ENCODE results near the gene LARP7.

The LARP7 gene

GRCh38 chr4:112636688-112637551, at the start of gene LARP7, which contains the start of gene ZGRF1:
LARP7 (plus strand) TSS chr4:112637143; CDS start chr4:112644670, 7,527 bp downstream.
ZGRF1 (minus strand) TSS chr4:112636909; CDS start chr4:112633176, 3,733 bp downstream.
- TF ChIP-seq CTCF (conservative IDR thresholded peaks at IDR 0.05; ENCODE audit: low read depth, low read length), result peak; percentile 90
- peak within 1 kb of the TSS; percentile 83 for H3K4me3 ChIP-seq (ENCODE audit: low read depth, low read length)
- peak; percentile 100 for DNase-seq (ENCODE audit: low read depth)

GRCh38 chr4:112589206-112589605, 47.7 kb upstream of the LARP7 start:
- DNase-seq (ENCODE audit: low read depth), result peak; percentile 70
- TF ChIP-seq CTCF (conservative IDR thresholded peaks at IDR 0.05; ENCODE audit: low read depth, low read length), result no peak

GRCh38 chr4:112591593-112591992, 45.4 kb upstream of the LARP7 start:
- DNase-seq (ENCODE audit: low read depth), result no peak
- TF ChIP-seq CTCF (conservative IDR thresholded peaks at IDR 0.05; ENCODE audit: low read depth, low read length), result no peak
- H3K4me3 ChIP-seq (ENCODE audit: low read depth, low read length), result no peak overlapping the region

More at GRCh38 chr4:112589206-112589605, 47.7 kb upstream of the LARP7 start:
- H3K4me3 ChIP-seq (ENCODE audit: low read depth, low read length), result no peak overlapping the region

GRCh38 chr4:112592717-112593116, 44.2 kb upstream of the LARP7 start:
- no peak for TF ChIP-seq CTCF (conservative IDR thresholded peaks at IDR 0.05; ENCODE audit: low read depth, low read length)
- no peak overlapping the region for H3K4me3 ChIP-seq (ENCODE audit: low read depth, low read length)
- no peak for DNase-seq (ENCODE audit: low read depth)

GRCh38 chr4:112593438-112594133, 43.4 kb upstream of the LARP7 start:
- TF ChIP-seq CTCF (conservative IDR thresholded peaks at IDR 0.05; ENCODE audit: low read depth, low read length), result no peak
- DNase-seq (ENCODE audit: low read depth), result no peak
- no peak overlapping the region for H3K4me3 ChIP-seq (ENCODE audit: low read depth, low read length)

- no peak overlapping the region for H3K4me3 ChIP-seq (ENCODE audit: low read depth, low read length)
- TF ChIP-seq CTCF (conservative IDR thresholded peaks at IDR 0.05; ENCODE audit: low read depth, low read length), result no peak
- no peak for DNase-seq (ENCODE audit: low read depth)
These were observed 42.0 kb upstream of the LARP7 start for GRCh38 chr4:112594993-112595392.
